ENCODE data around the gene MACC1.
"Not testable (repeated sequence)": the region's sequence is repeated elsewhere in the genome, so short reads cannot be mapped to it uniquely, and the experiment has no call there.

MACC1 gene

GRCh38 chr7:20141666-20142065 lies 75.5 kb downstream of the MACC1 start:
- H3K27ac ChIP-seq (ENCODE audit: low read length) = no peak overlapping the region
- no peak overlapping the region for H3K4me3 ChIP-seq (ENCODE audit: low read depth in 1 of 2, low read length in 2 of 2)
- no peaks in the 10 kb centered on the region for H3K9me3 ChIP-seq (ENCODE audit: control insufficient read depth in 1 of 2, low read length in 2 of 2)
- peaks cover 0 to 12% of the 10 kb centered on the region in 2 donors for H3K4me1 ChIP-seq (ENCODE audit: control insufficient read depth in 1 of 2, insufficient read depth in 2 of 2, low read length in 2 of 2)
- no peaks in the 10 kb centered on the region for H3K36me3 ChIP-seq (ENCODE audit: control insufficient read depth in 1 of 2, insufficient read depth in 2 of 2, low read length in 2 of 2)
- H3K27me3 ChIP-seq (ENCODE audit: low read depth, low read length) = no peaks in the 10 kb centered on the region

GRCh38 chr7:20141002-20141345 lies 76.2 kb downstream of the MACC1 start:
- Histone ChIP-seq H3K4me3 (ENCODE audit: low read depth in 1 of 2, low read length in 2 of 2) (no peak overlapping the region), H3K27me3 (ENCODE audit: low read depth, low read length) (no peaks in the 10 kb centered on the region), H3K9me3 (ENCODE audit: control insufficient read depth in 1 of 2, low read length in 2 of 2) (no peaks in the 10 kb centered on the region), H3K4me1 (ENCODE audit: control insufficient read depth in 1 of 2, insufficient read depth in 2 of 2, low read length in 2 of 2) (peaks cover 0 to 7% of the 10 kb centered on the region in 2 donors), H3K36me3 (ENCODE audit: control insufficient read depth in 1 of 2, insufficient read depth in 2 of 2, low read length in 2 of 2) (no peaks in the 10 kb centered on the region), H3K27ac (ENCODE audit: low read length) (no peak overlapping the region)

GRCh38 chr7:20140291-20141001 lies 76.7 kb downstream of the MACC1 start:
- H3K4me3 ChIP-seq (ENCODE audit: low read depth in 1 of 2, low read length in 2 of 2) = no peak overlapping the region
- no peaks in the 10 kb centered on the region for H3K9me3 ChIP-seq (ENCODE audit: control insufficient read depth in 1 of 2, low read length in 2 of 2)
- peaks cover 0 to 4% of the 10 kb centered on the region in 2 donors for H3K4me1 ChIP-seq (ENCODE audit: control insufficient read depth in 1 of 2, insufficient read depth in 2 of 2, low read length in 2 of 2)
- H3K36me3 ChIP-seq (ENCODE audit: control insufficient read depth in 1 of 2, insufficient read depth in 2 of 2, low read length in 2 of 2) = no peaks in the 10 kb centered on the region
- H3K27ac ChIP-seq (ENCODE audit: low read length) = no peak overlapping the region
- no peaks in the 10 kb centered on the region for H3K27me3 ChIP-seq (ENCODE audit: low read depth, low read length)

GRCh38 chr7:20136647-20137046 lies 80.5 kb downstream of the MACC1 start:
- Histone ChIP-seq H3K27me3 (ENCODE audit: low read depth, low read length) (no peaks in the 10 kb centered on the region), H3K27ac (ENCODE audit: low read length) (no peak overlapping the region), H3K36me3 (ENCODE audit: control insufficient read depth in 1 of 2, insufficient read depth in 2 of 2, low read length in 2 of 2) (no peaks in the 10 kb centered on the region), H3K4me3 (ENCODE audit: low read depth in 1 of 2, low read length in 2 of 2) (no peak overlapping the region), H3K4me1 (ENCODE audit: control insufficient read depth in 1 of 2, insufficient read depth in 2 of 2, low read length in 2 of 2) (no peaks in the 10 kb centered on the region), H3K9me3 (ENCODE audit: control insufficient read depth in 1 of 2, low read length in 2 of 2) (no peaks in the 10 kb centered on the region)

- Histone ChIP-seq H3K4me3 (ENCODE audit: low read depth in 1 of 2, low read length in 2 of 2) (no peak overlapping the region), H3K4me1 (ENCODE audit: control insufficient read depth in 1 of 2, insufficient read depth in 2 of 2, low read length in 2 of 2) (no peaks in the 10 kb centered on the region), H3K27me3 (ENCODE audit: low read depth, low read length) (no peaks in the 10 kb centered on the region), H3K9me3 (ENCODE audit: control insufficient read depth in 1 of 2, low read length in 2 of 2) (no peaks in the 10 kb centered on the region), H3K27ac (ENCODE audit: low read length) (no peak overlapping the region), H3K36me3 (ENCODE audit: control insufficient read depth in 1 of 2, insufficient read depth in 2 of 2, low read length in 2 of 2) (no peaks in the 10 kb centered on the region)
Observed at GRCh38 chr7:20133803-20134202, 83.4 kb downstream of the MACC1 start.

- no peaks in the 10 kb centered on the region for H3K27me3 ChIP-seq (ENCODE audit: low read depth, low read length)
- H3K4me3 ChIP-seq (ENCODE audit: low read depth in 1 of 2, low read length in 2 of 2) = no peak overlapping the region
- H3K36me3 ChIP-seq (ENCODE audit: control insufficient read depth in 1 of 2, insufficient read depth in 2 of 2, low read length in 2 of 2) = no peaks in the 10 kb centered on the region
- H3K4me1 ChIP-seq (ENCODE audit: control insufficient read depth in 1 of 2, insufficient read depth in 2 of 2, low read length in 2 of 2) = no peaks in the 10 kb centered on the region
- H3K9me3 ChIP-seq (ENCODE audit: control insufficient read depth in 1 of 2, low read length in 2 of 2) = no peaks in the 10 kb centered on the region
- no peak overlapping the region for H3K27ac ChIP-seq (ENCODE audit: low read length)
Observed at GRCh38 chr7:20132585-20132984, 84.6 kb downstream of the MACC1 start.

- H3K9me3 ChIP-seq (ENCODE audit: control insufficient read depth in 1 of 2, low read length in 2 of 2) = no peaks in the 10 kb centered on the region
- no peaks in the 10 kb centered on the region for H3K36me3 ChIP-seq (ENCODE audit: control insufficient read depth in 1 of 2, insufficient read depth in 2 of 2, low read length in 2 of 2)
- no peak overlapping the region for H3K27ac ChIP-seq (ENCODE audit: low read length)
- no peaks in the 10 kb centered on the region for H3K27me3 ChIP-seq (ENCODE audit: low read depth, low read length)
- no peaks in the 10 kb centered on the region for H3K4me1 ChIP-seq (ENCODE audit: control insufficient read depth in 1 of 2, insufficient read depth in 2 of 2, low read length in 2 of 2)
- no peak overlapping the region for H3K4me3 ChIP-seq (ENCODE audit: low read depth in 1 of 2, low read length in 2 of 2)
Observed at GRCh38 chr7:20131776-20132175, 85.4 kb downstream of the MACC1 start.

- H3K27ac ChIP-seq (ENCODE audit: low read length) = no peak overlapping the region
- H3K4me1 ChIP-seq (ENCODE audit: control insufficient read depth in 1 of 2, insufficient read depth in 2 of 2, low read length in 2 of 2) = no peaks in the 10 kb centered on the region
- H3K9me3 ChIP-seq (ENCODE audit: control insufficient read depth in 1 of 2, low read length in 2 of 2) = no peaks in the 10 kb centered on the region
Observed at GRCh38 chr7:20129920-20130319, 87.3 kb downstream of the MACC1 start.

GRCh38 chr7:20128001-20128400 lies 89.2 kb downstream of the MACC1 start:
- H3K36me3 ChIP-seq (ENCODE audit: control insufficient read depth in 1 of 2, insufficient read depth in 2 of 2, low read length in 2 of 2) = no peaks in the 10 kb centered on the region
- no peak overlapping the region for H3K27ac ChIP-seq (ENCODE audit: low read length)
- no peaks in the 10 kb centered on the region for H3K4me1 ChIP-seq (ENCODE audit: control insufficient read depth in 1 of 2, insufficient read depth in 2 of 2, low read length in 2 of 2)
- no peaks in the 10 kb centered on the region for H3K9me3 ChIP-seq (ENCODE audit: control insufficient read depth in 1 of 2, low read length in 2 of 2)
- H3K4me3 ChIP-seq (ENCODE audit: low read depth in 1 of 2, low read length in 2 of 2) = no peak overlapping the region
- no peaks in the 10 kb centered on the region for H3K27me3 ChIP-seq (ENCODE audit: low read depth, low read length)

More at GRCh38 chr7:20129920-20130319, 87.3 kb downstream of the MACC1 start:
- Histone ChIP-seq H3K36me3 (ENCODE audit: control insufficient read depth in 1 of 2, insufficient read depth in 2 of 2, low read length in 2 of 2) (no peaks in the 10 kb centered on the region), H3K27me3 (ENCODE audit: low read depth, low read length) (no peaks in the 10 kb centered on the region), H3K4me3 (ENCODE audit: low read depth in 1 of 2, low read length in 2 of 2) (no peak overlapping the region)

GRCh38 chr7:20126060-20126459 lies 91.1 kb downstream of the MACC1 start:
- H3K36me3 ChIP-seq (ENCODE audit: control insufficient read depth in 1 of 2, insufficient read depth in 2 of 2, low read length in 2 of 2); H3K27ac ChIP-seq (ENCODE audit: low read length); H3K4me1 ChIP-seq (ENCODE audit: control insufficient read depth in 1 of 2, insufficient read depth in 2 of 2, low read length in 2 of 2); H3K27me3 ChIP-seq (ENCODE audit: low read depth, low read length); H3K9me3 ChIP-seq (ENCODE audit: control insufficient read depth in 1 of 2, low read length in 2 of 2); H3K4me3 ChIP-seq (ENCODE audit: low read depth in 1 of 2, low read length in 2 of 2): not testable (repeated sequence)

GRCh38 chr7:20124087-20124486 lies 93.1 kb downstream of the MACC1 start:
- H3K27ac ChIP-seq (ENCODE audit: low read length); H3K9me3 ChIP-seq (ENCODE audit: control insufficient read depth in 1 of 2, low read length in 2 of 2); H3K27me3 ChIP-seq (ENCODE audit: low read depth, low read length); H3K4me1 ChIP-seq (ENCODE audit: control insufficient read depth in 1 of 2, insufficient read depth in 2 of 2, low read length in 2 of 2); H3K36me3 ChIP-seq (ENCODE audit: control insufficient read depth in 1 of 2, insufficient read depth in 2 of 2, low read length in 2 of 2); H3K4me3 ChIP-seq (ENCODE audit: low read depth in 1 of 2, low read length in 2 of 2): not testable (repeated sequence)

- not testable (repeated sequence) for H3K27ac ChIP-seq (ENCODE audit: low read length); H3K36me3 ChIP-seq (ENCODE audit: control insufficient read depth in 1 of 2, insufficient read depth in 2 of 2, low read length in 2 of 2); H3K4me3 ChIP-seq (ENCODE audit: low read depth in 1 of 2, low read length in 2 of 2); H3K27me3 ChIP-seq (ENCODE audit: low read depth, low read length); H3K4me1 ChIP-seq (ENCODE audit: control insufficient read depth in 1 of 2, insufficient read depth in 2 of 2, low read length in 2 of 2); H3K9me3 ChIP-seq (ENCODE audit: control insufficient read depth in 1 of 2, low read length in 2 of 2)
Observed at GRCh38 chr7:20122653-20123316, 94.4 kb downstream of the MACC1 start.
